Endometrial microvascular endothelial cells (primary cell): Measurements from ENCODE around the gene RHEX. TPM values are rescaled to one million over a fixed set of nuclear protein-coding genes. Genes with fewer than 3 reads are reported as not detected.
"Not testable (repeated sequence)": the region's sequence is repeated elsewhere in the genome, so short reads cannot be mapped to it uniquely, and the experiment has no call there.

ENCODE experiments used
- in situ Hi-C: cut with HindIII; loops from 2 replicates; pipeline ENCODE4 v1.10.0; 2017; ENCODE audit warnings: low sequenced_read_pairs, low pct_unique_long_range_greater_than_20kb; ENCODE audit errors: inconsistent ontology term
- total RNA-seq: library from RNA; depleted of rRNA; stranded (reverse); fragments of >200 nt; gene quantifications from one replicate; pipeline ENCODE4 v1.2.3, GENCODE V29; 2015; ENCODE audit errors: inconsistent ontology term

RHEX gene, protein sequence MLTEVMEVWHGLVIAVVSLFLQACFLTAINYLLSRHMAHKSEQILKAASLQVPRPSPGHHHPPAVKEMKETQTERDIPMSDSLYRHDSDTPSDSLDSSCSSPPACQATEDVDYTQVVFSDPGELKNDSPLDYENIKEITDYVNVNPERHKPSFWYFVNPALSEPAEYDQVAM
- total RNA-seq, result not detected

DNA sequence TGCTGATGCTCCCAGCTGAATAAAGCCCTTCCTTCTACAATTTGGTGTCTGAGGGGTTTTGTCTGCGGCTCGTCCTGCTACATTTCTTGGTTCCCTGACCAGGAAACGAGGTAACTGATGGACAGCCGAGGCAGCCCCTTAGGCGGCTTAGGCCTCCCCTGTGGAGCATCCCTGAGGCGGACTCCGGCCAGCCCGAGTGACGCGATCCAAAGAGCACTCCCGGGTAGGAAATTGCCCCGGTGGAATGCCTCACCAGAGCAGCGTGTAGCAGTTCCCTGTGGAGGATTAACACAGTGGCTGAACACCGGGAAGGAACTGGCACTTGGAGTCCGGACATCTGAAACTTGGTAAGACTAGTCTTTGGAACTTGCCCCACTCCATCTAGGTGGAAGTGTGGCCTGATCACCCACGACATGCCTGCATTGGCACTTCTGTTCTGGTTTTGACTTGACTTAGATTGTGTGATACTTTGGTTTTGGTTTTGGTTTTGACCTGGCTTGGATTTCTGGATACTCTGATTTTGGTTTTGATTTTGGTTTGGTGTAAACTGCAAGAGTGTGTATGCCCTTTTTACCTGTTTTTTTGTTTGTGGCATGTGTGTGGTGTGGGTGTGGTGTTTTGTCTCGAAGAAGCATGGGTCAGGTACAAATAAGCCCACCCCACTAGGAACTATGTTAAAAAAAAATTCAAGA lies at the start of gene RHEX:
Gene RHEX (plus strand): TSS at position 255 of the 692 bp plus-strand sequence. CDS start 44,656 bp downstream, outside the sequence.
- in situ Hi-C loops, result not testable (repeated sequence)

DNA sequence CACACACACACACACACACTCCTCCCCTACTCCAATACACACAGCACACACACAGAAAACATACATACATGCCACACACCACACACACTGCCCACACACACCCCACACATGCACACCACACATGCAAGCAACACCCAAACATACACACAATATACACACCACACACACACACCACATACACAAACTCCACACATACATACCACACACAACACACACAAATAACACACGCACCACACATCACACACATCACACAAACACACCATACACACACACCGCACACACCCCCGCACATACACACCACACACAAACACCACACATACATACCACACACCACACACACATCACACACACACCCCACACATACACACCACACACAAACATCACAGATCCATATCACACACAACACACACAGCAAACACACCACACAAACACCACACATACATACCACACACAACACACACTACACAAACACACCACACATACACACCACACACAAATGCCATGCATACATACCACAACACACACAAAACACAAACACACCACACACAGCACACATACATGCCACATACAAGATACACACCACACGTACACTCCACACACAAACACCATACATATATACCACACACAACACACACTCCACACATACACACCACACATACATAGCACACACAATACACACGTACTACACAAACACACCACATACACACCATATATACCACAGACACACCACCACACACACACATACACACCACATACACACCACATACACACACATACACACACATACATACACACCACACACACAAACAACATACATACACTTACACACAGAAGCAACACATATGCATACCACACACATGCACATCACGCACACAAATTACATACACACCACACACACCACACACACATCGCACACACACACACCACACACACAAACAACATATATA lies 48.8 kb upstream of the RHEX start:
- in situ Hi-C loops, result no loop called here

DNA sequence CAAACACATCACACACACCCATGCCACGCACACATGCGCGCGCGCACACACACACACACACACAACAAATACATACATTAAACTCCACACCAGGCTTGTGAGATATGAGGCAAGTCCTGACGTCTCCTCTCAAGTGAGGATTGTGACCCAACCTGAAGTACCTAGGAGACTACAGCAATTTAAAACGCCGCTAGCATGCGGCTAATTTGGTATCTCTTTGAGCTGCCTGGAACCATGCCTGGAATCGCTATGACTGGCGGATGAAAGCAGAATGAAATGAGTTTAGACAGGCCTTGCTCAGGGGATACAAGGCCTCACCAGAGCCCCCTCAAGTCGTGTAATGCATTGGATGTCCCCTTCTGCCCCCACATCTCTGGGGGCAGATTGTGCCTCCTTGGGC lies 48.1 kb upstream of the RHEX start:
- in situ Hi-C loops, result no loop called here

DNA sequence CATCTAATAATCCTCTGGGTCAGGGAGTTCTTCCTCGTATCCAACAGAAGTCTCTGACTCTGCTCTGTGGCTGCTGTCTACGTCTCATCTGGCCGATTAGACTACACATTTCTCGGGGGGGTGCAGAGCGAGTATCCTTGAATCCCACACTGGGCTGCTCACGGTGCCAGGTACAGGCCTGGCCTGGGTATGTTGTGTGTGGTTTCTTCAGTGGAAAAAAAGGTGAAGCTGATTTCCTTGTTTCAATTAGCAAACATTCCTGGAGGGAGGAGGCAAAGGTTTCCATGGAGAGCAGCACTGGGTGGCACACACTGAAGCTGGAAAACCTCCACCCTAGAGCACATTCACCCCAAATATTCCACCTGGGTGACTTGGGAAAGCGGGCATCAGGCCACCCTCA lies 47.7 kb upstream of the RHEX start:
- in situ Hi-C loops, result no loop called here

DNA sequence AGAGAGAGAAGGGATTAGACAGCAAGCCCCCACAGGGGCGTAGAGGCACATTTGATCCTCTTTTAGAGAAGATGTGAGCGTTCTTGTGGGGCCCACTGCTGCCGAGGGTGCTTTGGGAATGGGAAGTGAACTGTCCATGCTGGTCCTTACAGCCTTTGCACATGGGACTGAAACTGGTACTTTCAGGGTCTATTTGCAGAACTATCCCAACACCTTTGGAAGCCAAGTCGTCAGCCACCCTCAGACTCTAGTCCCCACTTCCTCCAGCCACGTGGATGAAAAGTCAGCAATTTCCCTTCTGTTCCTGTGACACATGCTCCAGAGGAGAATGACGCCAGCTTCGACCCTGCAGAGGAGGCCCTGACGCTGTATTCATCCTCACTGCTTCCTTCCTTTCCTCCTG lies 47.2 kb upstream of the RHEX start:
- in situ Hi-C loops, result no loop called here

DNA sequence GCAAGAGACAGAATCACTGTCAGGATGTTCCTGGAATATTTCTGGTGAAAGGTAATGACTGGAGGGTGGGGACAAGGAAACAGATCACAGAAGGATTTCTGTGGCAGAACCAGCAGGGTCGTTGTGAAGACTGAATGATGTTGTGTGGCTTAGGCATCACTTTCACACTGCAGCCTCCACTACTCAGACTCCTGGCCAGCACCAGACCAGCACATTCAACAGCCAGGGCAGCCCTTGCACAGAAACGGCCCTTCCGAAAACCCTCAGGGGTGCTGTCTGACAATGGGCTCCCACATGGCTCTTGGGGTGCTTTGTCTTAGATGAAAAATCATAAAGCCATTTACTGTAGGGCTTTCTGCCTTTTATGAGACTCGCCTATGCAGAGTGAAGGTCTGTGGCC lies 46.0 kb upstream of the RHEX start:
- in situ Hi-C loops, result no loop called here

DNA sequence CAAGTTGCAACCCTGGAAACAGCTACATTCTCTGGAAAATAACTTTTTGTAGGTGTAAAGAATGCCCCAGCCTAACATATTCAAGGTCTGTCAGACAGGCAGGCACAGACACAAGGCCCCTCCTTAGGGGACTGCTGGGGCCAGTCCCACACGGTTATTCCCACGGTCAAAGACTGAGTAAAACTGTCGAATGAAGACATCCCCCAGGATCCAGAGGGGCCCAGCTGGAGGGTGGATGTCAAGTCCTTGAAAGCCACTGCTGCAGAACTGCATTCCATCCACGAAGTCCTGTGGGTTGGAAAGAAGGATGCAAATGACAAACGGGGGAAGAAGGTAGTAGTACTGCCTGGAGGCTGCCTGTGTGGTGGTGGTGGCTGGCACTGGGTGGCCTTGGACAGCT lies 42.9 kb upstream of the RHEX start:
- in situ Hi-C loops, result no loop called here

DNA sequence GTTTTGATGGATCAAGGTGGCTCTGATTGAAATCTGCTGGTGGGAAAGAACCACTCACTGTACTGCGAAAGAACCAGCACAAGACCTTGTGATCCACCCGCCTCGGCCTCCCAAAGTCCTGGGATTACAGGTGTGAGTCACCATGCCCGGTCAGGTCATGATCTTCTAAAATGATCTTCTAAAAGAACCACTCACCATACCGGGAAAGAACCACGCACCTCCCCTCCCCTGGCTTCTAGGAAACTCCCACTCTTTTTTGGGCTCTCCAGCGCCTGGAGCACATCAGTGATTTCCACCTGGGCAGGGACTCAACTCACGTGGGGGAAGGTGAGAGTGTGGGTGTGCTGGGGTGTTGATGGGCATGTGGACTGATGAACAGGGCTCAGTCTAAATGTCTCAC lies 41.9 kb upstream of the RHEX start:
- in situ Hi-C loops, result no loop called here

DNA sequence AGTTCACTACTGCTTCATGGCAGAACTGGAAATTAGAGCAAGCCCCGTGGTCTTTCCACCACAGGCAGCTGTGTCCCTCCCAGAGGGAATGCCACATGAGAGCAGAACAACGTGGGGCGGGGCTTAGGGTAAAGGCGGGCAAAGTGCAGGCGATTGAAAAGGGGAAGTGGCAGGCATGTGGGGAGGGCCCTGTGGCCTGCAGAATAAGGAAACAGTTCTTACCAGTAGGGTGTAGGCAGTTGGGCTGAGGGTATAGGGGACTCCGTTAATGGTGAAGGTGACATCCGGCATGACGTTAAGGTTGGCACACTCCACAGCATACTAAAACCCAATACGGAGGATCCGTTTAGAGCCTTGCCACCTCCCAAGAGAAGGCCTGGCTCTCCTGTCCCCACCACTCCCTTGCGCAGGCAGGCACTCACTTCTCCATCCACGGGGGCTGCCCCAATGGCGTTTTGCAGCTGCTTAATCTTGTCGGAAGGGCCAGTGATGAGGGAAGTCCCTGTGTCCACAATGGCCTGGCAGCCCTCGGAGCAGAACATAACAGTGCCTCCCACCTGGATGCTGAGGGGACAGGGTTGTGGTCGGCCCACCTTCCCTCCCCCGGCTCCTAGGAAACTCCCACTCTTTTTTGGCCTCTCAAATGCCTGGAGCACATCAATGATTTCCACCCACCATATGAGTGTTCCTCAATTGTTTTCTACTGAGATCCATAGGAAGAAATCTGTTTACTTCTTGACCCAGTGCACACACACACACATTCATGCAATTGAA lies 40.7 kb upstream of the RHEX start:
- in situ Hi-C loops, result no loop called here

DNA sequence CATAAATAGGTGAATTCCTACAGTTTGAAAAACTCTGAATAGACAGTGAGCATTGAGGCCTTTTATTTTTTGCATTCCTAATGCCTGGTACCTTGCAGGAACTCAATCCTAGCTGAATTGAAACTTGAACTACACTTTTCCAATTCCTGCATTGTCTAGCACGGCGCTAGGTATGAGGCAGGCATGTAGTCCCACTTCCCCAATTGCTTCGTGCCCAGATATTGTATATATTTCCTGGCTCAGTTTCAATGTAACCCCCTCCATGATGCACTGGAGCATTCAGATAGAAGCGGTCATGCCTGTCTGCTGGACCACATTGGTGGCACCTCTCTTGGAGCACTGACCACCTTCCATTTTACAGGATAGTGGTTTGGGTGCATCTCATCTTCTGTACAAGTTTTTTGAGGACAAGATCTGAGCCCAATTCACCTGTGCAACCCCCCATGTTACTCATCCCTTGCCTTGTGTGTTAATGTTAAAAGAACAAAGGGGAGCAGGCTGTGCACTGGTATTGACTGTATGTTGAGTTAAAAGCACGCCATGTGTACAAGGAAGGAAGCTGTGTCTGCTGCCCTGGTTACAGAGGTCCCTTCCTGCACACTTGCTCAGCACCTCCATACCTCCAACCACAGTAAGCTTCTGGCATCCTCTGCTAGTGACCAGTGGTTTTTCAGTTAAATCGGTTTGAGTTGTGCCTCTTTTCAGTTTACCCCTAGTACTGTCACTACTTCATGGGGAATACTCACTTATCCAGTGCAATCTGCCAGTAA lies 39.8 kb upstream of the RHEX start:
- in situ Hi-C loops, result no loop called here

DNA sequence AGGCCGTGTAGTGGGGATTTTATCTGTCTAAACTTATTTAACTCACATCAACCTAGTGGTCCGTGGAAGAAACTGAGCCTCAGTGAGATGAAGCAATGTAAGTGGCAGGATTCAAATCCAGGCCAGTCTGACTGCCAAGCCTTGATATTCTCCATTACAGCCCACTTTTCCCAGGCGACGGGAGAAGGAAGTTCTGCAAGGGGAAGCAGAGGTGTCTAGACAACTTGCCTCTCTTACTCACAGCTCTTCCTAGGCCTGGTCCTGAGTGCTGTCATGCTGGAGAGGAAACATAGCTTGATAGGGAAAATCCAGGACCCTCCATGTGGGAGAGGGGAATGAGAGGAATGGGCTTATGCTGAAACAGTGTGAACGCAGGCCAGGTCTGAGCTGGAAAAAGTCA lies 38.4 kb upstream of the RHEX start:
- in situ Hi-C loops, result no loop called here

DNA sequence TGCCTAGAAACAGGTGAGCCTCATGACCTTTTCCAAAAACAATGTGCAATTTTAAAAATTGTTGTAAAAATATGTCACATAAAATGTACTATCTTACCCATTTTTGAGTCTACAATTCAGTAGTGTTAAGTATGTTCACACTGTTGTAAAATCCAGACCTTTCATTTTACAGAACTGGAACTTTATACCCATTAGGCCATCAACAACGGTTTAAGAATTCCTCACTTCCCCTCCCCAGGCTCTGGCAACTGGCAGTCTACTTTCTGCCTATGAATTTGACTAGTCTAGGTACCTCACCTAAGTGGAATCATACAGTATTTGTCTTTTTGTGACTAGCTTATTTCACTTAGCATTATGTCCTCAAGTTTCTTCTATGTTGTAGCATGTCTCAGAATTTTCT lies 37.9 kb upstream of the RHEX start:
- in situ Hi-C loops, result no loop called here

DNA sequence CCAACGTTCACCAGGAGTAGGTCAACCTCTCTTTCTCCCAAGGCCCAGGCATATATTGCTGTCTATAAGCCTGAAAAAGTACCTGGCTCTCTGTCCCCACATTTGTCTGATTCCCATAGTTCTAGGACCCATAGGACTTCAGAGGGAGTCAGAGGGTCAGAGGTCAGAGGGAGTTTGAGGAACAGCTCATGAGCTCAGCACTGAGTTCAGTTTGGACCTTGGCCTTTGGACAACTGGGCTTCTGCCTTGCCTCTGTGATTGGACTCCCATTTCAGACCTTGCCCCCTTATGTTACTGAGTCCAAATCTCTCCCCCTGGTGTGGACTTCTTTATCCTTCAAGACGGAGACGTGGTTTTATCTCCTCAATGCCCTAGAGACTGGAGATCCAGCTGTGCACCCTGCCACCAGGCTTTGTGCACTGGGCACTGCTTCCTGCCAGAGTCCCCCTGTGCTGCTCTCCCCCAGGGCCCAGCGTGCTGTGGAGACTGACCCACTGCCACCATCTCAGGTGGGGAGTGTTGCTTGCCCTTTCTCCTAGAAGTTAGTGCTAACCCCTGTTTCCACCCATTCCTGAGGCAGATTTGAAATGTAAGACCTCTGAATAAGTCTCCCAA lies 32.5 kb upstream of the RHEX start:
- in situ Hi-C loops, result no loop called here

DNA sequence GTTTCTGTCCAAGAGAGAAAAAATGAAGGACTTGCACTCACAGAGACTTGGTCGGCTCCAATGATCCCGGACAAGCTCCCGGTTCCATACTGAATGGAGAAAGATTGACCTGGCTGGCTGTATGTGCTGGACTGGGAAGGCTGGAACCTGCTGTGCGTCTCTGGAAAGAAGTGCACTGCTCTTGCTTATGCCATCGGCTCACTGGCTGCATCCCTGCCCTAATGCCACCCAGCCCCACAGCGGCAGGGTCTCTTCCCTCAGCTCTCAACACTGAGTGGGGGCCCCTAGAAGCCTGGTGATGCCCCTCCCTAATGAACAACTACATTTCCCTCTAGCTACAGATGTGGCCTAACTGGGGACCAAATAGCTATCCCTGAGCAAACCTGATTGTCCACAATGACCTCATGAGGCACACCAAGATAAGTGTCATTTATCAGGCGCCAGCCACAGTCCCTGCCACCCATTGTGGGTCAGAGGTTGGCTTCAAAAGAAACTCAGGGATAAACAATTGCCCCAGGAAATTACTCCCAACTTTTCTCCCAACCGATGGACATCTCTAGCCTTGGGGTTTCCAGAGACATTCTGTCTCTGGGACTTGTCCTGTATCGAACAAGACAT lies 31.9 kb upstream of the RHEX start:
- in situ Hi-C loops, result no loop called here

DNA sequence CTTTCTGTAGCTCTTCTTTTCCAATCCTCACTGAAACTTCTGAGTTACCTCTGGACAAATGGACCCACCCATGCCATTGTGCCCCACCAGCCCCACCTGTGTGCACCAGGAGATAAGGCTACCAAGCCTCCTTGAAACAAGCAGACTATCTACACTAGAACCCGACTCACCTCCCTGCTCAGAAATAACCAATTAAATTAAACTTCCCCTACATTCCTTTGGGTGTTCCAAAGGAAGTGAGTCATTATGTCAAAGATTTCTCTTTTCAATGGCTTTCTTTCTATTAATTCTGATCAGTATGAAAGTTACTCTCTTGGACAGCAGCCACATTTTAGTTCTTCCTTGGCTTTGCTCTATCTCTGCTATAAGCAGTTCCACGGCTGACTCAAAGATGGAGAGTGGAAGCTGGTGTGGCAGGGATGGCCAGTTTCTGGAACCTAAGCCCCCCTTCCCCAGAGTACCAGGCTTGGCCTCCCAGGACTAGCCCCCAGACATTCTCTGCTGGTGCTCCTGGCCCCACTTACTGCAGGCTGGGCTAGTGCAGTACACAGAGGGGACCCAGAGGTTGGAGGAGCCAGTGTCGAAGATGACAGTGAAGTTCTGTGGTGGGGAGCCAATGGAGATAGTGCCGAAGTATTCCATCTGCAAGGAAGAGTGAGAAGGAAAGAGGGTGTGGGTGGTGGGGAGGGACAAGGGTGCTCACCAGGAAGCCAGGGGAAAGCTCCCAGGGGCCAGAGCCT lies 31.2 kb upstream of the RHEX start:
- in situ Hi-C loops, result no loop called here

DNA sequence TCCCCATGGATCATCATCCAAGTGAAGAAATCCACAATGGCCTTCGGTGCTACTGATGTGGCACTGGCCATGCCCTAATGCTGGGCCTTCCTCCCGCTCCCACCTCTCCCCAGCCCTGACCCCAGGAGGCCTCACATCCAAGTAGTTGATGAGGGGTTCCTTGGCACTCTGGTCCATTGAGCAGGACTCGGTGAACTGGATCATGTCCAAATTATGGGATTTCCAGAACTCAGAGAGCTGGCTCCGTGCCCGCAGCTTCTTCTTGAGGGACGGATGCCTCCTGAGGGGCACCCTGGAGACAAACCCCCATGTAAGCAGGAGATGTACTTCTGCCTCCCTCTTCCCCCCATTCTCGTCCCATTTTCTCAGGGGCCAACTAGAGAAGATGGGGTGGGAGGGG lies 30.2 kb upstream of the RHEX start:
- in situ Hi-C loops, result no loop called here

DNA sequence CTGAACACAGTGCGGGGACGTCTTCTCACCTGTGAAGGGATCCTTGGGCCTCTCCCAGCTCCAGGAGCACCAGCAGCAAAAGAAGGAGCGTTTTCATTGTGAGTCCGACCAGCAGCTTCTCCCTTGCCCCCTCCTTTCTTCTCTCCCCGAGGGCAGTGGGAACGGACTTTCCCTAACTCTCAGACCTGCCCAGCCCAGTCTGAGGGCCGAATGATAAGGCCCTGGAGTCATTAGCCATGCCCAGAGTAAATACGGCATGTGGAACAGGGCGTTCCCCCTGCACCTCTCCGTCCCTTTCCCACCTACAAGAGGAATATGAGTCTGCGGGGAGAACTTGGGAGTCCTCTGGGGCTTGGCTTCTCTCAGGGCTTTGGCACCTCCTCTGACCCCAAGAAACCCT lies 29.3 kb upstream of the RHEX start, which contains the start of gene CTSE:
Gene CTSE (minus strand): TSS at position 201 of the 400 bp plus-strand sequence. CDS start 104 bp downstream, at position 97.
- in situ Hi-C loops, result no loop called here
